NCI-H2029 treated with DMSO at 0.1 percent for 48 hours (cell line): ENCODE measurements around the gene TMEM108.
A peak's percentile ranks its signal among the peaks of the same experiment; 100 is the strongest.
"Not testable (repeated sequence)": the region's sequence is repeated elsewhere in the genome, so short reads cannot be mapped to it uniquely, and the experiment has no call there.

Experiments used
- DNase-seq: peaks from one replicate; lab custom pipeline; 2025; lab: John Stamatoyannopoulos, UW

Gene TMEM108

GRCh38 chr3:133038089-133038730 lies at the start of gene TMEM108:
Gene TMEM108, plus strand, starts transcription at chr3:133038391.
- DNase-seq, result peak; percentile 58

GRCh38 chr3:132995971-132996370 lies 42.2 kb upstream of the TMEM108 start:
- no peak for DNase-seq

DNA sequence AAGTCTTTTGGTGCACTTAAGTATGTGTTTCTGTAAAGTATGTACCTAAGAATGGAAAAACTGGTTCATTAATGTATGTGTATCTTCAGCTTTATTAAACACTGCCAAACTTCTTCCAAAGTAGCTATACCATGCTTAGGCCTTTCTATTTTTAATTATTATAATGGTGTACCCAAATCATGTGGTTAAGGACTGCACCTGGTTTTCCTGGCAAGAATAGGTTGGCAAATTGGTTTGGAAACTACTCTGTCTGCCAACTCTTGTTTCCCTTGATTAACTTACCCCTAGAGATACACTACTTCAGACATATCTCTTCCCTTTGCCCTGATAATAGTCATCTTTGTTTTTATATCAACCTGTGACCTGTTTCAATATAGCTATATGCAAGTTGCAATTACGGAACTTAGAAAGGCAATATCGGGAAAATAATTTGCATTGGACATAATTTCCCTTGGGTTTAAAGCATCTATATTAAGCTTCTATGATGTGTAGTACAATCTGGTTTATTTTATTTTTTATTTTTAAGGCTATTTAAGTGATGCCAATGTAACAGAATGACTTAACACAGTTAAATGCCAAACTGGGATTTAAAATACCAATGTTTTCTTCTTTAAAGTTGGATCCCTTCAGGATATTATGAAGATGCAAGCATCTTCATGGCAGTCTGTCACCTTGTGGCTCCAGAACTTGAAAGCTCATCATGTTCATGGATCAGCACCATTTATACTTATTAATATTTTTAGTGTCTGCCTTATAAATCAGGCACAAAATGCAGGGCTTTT lies 40.6 kb upstream of the TMEM108 start:
- DNase-seq, result no peak

DNA sequence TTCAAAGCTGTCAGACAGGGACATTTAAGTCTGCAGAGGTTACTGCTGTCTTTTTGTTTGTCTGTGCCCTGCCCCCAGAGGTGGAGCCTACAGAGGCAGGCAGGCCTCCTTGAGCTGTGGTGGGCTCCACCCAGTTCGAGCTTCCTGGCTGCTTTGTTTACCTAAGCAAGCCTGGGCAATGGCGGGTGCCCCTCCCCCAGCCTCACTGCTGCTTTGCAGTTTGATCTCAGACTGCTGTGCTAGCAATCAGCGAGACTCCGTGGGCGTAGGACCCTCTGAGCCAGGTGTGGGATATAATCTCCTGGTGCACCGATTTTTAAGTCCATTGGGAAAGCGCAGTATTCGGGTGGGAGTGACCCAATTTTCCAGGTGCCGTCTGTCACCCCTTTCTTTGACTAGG lies 33.2 kb upstream of the TMEM108 start:
- not testable (repeated sequence) for DNase-seq

- no peak for DNase-seq
Measured at GRCh38 chr3:133007601-133008000, 30.6 kb upstream of the TMEM108 start.

DNA sequence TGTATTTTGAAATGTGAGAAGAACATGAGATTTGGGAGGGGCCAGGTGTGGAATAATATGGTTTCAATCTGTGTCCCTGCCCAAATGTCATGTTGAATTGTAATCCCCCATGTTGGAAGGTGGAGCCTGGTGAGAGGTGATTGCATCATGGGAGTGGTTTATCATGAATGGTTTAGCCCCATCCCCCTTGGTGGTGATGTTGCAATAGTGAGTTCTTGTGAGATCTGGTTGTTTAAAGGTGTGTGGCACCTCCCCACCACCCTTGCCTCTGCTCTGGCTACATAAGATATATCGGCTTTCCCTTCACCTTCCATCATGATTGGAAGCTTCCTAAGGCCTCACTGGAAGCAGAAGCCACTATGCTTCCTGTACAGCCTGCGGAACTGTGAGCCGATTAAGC lies 23.9 kb upstream of the TMEM108 start:
- no peak for DNase-seq

- DNase-seq, result not testable (repeated sequence)
Measured at GRCh38 chr3:133015573-133015972, 22.6 kb upstream of the TMEM108 start.

GRCh38 chr3:133016838-133017309 lies 21.3 kb upstream of the TMEM108 start:
- DNase-seq, result no peak

DNA sequence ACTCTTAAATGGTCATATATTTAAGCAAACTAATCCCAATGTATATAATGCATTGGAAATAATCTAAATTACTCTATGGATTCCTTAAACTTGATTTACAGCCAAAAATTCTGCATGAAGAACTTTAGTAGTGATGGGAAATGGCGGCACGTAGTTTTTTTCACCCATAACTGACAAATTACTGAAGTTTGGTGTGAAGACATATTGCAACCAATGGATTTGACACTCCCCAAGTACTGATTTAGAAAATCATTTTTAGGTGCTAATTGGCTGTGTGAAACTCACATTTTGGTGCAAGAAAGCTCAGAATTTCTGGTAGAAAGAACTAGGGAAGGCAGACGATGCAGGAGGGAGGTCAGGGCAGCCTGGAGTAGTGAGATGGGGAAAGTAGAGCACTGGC lies 19.3 kb upstream of the TMEM108 start:
- no peak for DNase-seq

DNA sequence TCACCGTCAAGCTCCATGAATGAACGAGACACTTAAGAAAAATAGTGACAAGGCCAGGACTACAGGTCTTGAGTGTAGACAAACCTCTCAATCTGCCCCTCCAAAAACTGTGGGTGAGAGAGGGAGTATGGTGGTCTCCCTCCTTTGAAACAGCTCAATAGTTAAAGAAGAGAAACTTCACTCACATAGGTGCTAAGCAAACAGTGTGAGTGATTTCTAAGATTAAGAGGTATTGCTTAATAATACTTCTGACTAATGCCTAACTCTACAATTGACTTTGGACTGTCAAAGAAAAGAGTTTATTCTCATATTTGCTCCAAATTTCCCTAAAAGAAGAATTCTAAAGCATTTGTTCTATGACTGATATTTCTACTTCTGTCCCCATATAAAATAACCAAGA lies 17.0 kb upstream of the TMEM108 start:
- DNase-seq, result no peak

- no peak for DNase-seq
Measured at GRCh38 chr3:133023362-133023761, 14.8 kb upstream of the TMEM108 start.

DNA sequence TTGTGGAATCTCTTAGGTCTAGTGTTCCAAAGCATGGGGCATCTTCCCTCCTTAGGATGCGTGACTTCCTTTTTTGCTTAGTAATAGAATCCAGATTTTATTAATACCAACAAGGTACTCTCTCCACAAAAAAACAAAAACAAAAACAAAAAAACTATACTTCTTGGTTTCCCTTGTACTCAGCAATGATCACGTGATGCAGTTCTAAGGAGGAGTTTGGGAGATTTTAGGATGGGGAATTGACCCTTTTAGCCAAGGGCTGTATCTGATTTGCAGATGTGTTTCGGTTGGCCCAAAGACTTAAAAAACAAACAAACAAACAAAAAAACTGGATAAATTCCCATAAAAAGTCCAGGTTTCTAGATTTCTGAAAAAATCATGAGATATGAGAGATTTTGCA lies 12.6 kb upstream of the TMEM108 start:
- DNase-seq, result no peak

DNA sequence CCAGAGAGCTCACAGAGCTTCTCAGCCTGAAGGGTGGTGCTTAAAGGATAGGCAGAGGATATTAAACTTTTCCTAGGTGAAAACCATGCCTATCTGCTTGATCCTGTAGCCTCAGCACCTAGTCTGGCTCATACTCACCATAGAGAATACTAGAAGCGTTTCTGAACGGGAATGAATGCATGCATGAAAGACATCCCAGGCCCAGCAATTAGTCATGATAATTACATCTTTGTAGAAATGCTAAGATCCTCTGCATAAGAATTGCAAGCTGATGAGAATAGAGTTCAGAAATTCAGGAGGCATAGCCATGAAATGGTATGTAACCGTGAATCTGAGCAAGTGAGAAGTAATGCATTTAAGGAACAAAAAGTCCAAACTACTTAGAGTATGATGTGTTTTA lies 5.9 kb upstream of the TMEM108 start:
- no peak for DNase-seq

DNA sequence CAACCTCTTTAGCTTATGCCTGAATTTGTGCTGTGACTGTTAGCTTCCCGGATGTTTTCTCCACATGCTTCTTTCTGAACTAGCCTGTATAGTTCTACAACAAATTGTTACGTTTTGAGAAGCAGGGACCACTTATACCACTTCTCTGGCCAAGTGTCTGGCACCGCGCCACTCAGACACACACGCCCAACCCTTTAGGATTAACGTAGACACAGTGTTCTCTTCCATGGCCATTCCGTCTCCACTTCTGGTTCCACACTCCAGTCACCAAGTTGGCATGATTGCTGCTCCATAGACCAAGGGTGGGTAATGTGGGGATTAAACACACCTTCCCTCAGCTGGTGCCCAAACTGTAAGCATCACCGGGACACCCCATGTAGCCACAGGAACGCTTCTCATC lies 755 bp upstream of the TMEM108 start:
- DNase-seq, result peak; percentile 51

- DNase-seq, result no peak
Measured at GRCh38 chr3:133038731-133039375, 662 bp downstream of the TMEM108 start.

GRCh38 chr3:133040696-133041523 lies 2.7 kb downstream of the TMEM108 start:
- peak; percentile 69 for DNase-seq

DNA sequence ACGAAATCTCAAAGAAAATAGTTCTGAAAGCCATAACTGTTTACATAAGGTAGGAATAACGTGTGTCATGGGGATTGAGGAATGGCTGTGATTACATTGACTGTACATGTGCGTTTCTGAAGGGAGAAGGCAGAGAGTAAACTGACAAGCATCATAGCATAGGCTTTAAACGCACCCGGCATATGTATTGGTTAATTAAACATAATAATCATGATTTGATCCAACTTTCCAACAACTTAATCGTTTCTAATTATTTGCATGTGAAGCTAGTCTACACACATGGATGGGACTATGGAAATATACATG lies 3.3 kb downstream of the TMEM108 start:
- DNase-seq, result no peak

DNA sequence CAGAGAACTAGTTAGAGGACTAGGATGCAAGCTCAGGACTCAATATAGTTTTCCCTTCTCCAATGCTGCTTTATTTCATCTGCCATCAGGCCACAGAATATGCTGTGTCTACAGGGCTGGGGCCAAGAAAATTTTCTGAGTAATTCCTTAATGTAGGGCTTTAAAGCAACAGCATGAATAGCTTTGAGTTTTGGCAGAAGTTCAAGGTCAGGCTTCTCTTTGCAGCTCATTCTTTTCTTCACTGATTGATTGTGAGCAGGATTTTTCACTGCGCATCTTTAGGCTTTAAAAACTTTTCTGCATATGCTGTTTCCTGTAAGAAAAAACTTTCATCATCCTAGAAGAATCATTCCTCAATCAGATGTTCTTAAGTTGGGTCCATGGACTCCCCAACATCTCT lies 4.6 kb downstream of the TMEM108 start:
- DNase-seq, result no peak

DNA sequence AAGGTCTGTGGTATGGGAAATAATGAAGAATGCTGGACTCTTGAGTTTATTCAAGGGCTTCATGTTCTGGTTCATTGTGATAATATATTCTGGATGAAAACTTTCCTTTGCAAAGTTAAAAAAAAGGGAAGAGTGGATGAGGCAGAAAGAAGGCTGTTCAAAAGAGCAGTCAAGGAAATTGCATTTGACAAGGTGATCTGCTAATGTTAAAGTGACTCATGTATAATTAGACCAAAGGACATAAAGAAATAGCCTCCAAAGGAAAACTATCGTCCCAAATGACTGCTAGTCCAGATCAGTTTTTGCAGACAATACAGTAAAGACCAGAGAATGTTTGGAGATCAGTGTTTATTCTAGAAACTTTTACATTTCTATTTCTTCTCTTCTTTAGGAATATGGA lies 9.8 kb downstream of the TMEM108 start:
- DNase-seq, result no peak

GRCh38 chr3:133049491-133049890 lies 11.3 kb downstream of the TMEM108 start:
- no peak for DNase-seq

GRCh38 chr3:133050891-133051290 lies 12.7 kb downstream of the TMEM108 start:
- DNase-seq, result no peak

- no peak for DNase-seq
Measured at GRCh38 chr3:133053532-133053931, 15.3 kb downstream of the TMEM108 start.
